Osteocyte (in vitro differentiated cells): ENCODE data around the gene ACSBG1. TPM values are rescaled to one million over a fixed set of nuclear protein-coding genes. Genes with fewer than 3 reads are reported as not detected.

Source experiments
- DNase-seq: peaks from one replicate; pipeline ENCODE4 v3.0.0; 2021; ENCODE audit warnings: mixed read lengths; ENCODE audit not compliant: unreplicated experiment; ENCODE audit errors: extremely low spot score
- H3K27ac Mint-ChIP-seq: one replicate; pipeline ENCODE4 v1.8.0; 2021; ENCODE audit warnings: mild to moderate bottlenecking, mixed read lengths; ENCODE audit not compliant: unreplicated experiment
- H3K27me3 Mint-ChIP-seq: one replicate; pipeline ENCODE4 v1.8.0; 2021; ENCODE audit warnings: mixed read lengths; ENCODE audit not compliant: unreplicated experiment
- H3K36me3 Mint-ChIP-seq: one replicate; pipeline ENCODE4 v1.8.0; 2021; ENCODE audit warnings: mixed read lengths; ENCODE audit not compliant: unreplicated experiment
- H3K4me1 Mint-ChIP-seq: one replicate; pipeline ENCODE4 v1.8.0; 2021; ENCODE audit warnings: mixed read lengths; ENCODE audit not compliant: unreplicated experiment
- H3K4me3 Mint-ChIP-seq: one replicate; pipeline ENCODE4 v1.8.0; 2021; ENCODE audit warnings: mild to moderate bottlenecking, moderate library complexity, mixed read lengths; ENCODE audit not compliant: unreplicated experiment
- H3K9me3 Mint-ChIP-seq: one replicate; pipeline ENCODE4 v1.8.0; 2021; ENCODE audit warnings: mixed read lengths; ENCODE audit not compliant: unreplicated experiment
- CTCF ChIP-seq: fragments of 200-600 bp; sonication (generic); IDR thresholded peaks from 2 replicates; pipeline ENCODE4 v1.5.0; 2021; ENCODE audit warnings: antibody characterized with exemption, mild to moderate bottlenecking, moderate library complexity
- total RNA-seq: library from RNA; stranded (reverse); gene quantifications from 2 replicates; pipeline ENCODE4 v1.2.1, GENCODE V29; 2021

ACSBG1 gene
- total RNA-seq, 1 donor from 2014 or later: not detected

- H3K4me1 Mint-ChIP-seq: peaks cover 23% of the 10 kb centered on the region
- no peak for DNase-seq
- H3K27me3 Mint-ChIP-seq: no peaks in the 10 kb centered on the region
- no peaks in the 10 kb centered on the region for H3K9me3 Mint-ChIP-seq
- TF ChIP-seq CTCF: no peak
- no peak overlapping the region for H3K27ac Mint-ChIP-seq
- no peaks in the 10 kb centered on the region for H3K36me3 Mint-ChIP-seq
- no peak overlapping the region for H3K4me3 Mint-ChIP-seq
Observed at GRCh38 chr15:78213956-78214355, 20.4 kb downstream of the ACSBG1 start.

DNA sequence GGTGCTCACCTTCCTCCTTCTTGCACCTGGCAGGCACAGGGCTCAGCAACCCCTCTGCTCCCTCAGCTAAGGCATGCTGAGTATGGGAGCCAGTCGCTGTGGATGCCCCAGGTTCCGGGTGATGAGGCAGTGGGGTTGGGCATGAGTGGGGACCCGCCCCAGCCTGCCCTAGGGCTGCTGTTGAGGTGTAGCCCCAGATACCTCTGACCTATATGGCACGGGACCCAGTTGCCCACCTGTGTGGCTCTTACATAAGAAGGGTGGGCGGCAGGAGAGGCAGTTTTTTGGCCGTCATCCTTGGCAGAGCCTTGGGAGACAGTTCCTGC lies 21.0 kb downstream of the ACSBG1 start:
- no peak for DNase-seq
- no peak overlapping the region for H3K27ac Mint-ChIP-seq
- H3K36me3 Mint-ChIP-seq: no peaks in the 10 kb centered on the region
- no peaks in the 10 kb centered on the region for H3K27me3 Mint-ChIP-seq
- TF ChIP-seq CTCF: no peak
- H3K9me3 Mint-ChIP-seq: no peaks in the 10 kb centered on the region
- peaks cover 23% of the 10 kb centered on the region for H3K4me1 Mint-ChIP-seq
- no peak overlapping the region for H3K4me3 Mint-ChIP-seq

- Mint-ChIP-seq H3K4me3 (no peak overlapping the region), H3K27me3 (no peaks in the 10 kb centered on the region), H3K9me3 (no peaks in the 10 kb centered on the region), H3K27ac (peak overlapping the region; percentile 19), H3K4me1 (peaks cover 23% of the 10 kb centered on the region), H3K36me3 (no peaks in the 10 kb centered on the region)
- no peak for TF ChIP-seq CTCF
- no peak for DNase-seq
Observed at GRCh38 chr15:78212546-78213424, 21.6 kb downstream of the ACSBG1 start.

DNA sequence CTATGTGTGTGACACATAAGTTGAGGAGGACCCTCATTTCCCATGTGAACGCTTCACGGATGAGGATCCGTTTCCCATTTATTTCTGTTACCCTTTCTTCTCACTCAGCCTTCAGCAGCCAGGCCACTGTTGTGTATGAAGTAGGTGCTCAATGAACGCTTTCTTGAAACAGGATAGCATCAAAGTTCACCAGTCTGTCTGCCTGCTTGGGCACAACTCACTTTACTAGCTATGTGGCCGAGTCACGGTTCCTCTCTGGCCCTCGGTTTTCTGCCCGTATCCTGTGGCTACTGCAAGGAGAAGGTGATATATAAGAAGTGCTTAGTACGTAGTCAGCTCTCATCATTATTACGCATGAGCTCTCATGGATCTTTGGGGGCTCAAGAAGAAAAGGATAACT lies 22.4 kb downstream of the ACSBG1 start:
- Mint-ChIP-seq H3K36me3 (no peaks in the 10 kb centered on the region), H3K27ac (peak overlapping the region; percentile 12), H3K27me3 (no peaks in the 10 kb centered on the region), H3K9me3 (no peaks in the 10 kb centered on the region), H3K4me3 (no peak overlapping the region), H3K4me1 (peaks cover 28% of the 10 kb centered on the region)
- DNase-seq: no peak
- no peak for TF ChIP-seq CTCF

DNA sequence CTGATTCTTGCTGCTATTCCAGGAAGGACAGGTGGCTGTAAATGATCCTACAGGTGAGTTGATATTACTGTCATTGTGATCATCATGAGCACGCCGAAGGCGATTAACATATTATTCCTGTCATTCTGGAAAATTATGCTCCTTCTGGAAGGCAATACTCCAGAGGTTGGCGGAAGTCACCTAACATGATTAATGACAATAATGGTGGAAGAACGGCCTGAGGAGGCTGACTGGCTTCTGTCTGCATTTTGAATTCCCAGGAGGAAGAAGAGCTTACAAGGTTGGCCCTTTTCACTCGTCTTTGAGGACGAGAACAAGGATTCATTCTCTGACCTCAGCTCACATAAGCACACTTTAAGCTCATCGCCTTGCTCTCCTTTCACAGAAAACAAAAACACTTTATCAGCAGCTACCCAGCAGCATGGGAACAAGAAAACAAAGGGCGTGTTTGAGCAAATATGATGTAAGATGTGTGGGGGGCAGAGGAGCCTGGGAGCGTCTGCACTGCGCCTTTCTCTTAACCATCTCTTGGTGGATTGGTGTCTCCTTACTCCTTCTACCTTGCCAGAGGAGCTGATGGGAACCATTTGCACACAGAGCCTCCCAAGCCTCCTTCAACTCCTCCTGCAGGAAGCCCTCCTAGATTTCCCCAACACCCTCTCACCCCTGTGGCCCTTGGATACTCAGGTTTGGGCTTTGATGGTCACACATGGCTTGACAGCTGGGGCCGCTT lies 23.0 kb downstream of the ACSBG1 start:
- H3K9me3 Mint-ChIP-seq: no peaks in the 10 kb centered on the region
- peaks cover 32% of the 10 kb centered on the region for H3K4me1 Mint-ChIP-seq
- no peak overlapping the region for H3K4me3 Mint-ChIP-seq
- no peaks in the 10 kb centered on the region for H3K36me3 Mint-ChIP-seq
- no peak for DNase-seq
- no peak for TF ChIP-seq CTCF
- H3K27me3 Mint-ChIP-seq: no peaks in the 10 kb centered on the region
- H3K27ac Mint-ChIP-seq: no peak overlapping the region
